ENCODE data around the gene TRO.

DNA sequence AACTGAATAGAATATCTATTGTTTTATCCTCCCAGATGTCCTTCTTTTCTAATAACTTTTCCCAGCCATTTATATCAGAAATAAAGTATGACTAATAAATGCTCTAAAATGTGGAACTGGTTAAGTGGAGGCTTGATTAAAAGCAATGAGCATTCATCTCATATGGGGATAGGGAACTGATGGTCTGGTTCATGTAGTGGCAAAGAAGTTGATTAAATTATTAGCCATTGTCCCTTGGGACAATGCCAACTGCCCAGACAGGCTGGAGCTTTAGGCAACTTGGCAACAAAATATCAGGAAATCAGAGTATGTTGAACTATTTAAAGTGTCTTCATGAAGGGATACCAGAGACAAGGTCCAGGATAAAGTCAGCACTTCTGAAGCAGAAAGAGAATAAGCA lies 24.2 kb downstream of the TRO start:
- TF ChIP-seq, protein P1, sequence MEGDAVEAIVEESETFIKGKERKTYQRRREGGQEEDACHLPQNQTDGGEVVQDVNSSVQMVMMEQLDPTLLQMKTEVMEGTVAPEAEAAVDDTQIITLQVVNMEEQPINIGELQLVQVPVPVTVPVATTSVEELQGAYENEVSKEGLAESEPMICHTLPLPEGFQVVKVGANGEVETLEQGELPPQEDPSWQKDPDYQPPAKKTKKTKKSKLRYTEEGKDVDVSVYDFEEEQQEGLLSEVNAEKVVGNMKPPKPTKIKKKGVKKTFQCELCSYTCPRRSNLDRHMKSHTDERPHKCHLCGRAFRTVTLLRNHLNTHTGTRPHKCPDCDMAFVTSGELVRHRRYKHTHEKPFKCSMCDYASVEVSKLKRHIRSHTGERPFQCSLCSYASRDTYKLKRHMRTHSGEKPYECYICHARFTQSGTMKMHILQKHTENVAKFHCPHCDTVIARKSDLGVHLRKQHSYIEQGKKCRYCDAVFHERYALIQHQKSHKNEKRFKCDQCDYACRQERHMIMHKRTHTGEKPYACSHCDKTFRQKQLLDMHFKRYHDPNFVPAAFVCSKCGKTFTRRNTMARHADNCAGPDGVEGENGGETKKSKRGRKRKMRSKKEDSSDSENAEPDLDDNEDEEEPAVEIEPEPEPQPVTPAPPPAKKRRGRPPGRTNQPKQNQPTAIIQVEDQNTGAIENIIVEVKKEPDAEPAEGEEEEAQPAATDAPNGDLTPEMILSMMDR (conservative IDR thresholded peaks at IDR 0.05), result no peak
- TF ChIP-seq EZH2 (IDR thresholded peaks at IDR 0.05; ENCODE audit: low read depth), result no peak

All from PC-9 (cell line).